Astrocyte (in vitro differentiated cells and primary cell): ENCODE results near the gene CROCC. TPM values are rescaled to one million over a fixed set of nuclear protein-coding genes. Genes with fewer than 3 reads are reported as not detected.

Source experiments
- DNase-seq: peaks from one replicate; pipeline ENCODE4 v3.0.0-alpha.2; 2010; ENCODE audit warnings: low read depth
- FAIRE-seq: peaks from 2 replicates; lab custom pipeline; 2011; peaks lifted over from hg19 to GRCh38; lab: Jason Lieb, UNC
- H2AFZ ChIP-seq: 2 replicates; pipeline ENCODE4 v1.6.0; 2012; ENCODE audit warnings: low read depth, low read length, inconsistent platforms
- H3K27ac ChIP-seq: 2 replicates; pipeline ENCODE4 v1.5.1; 2011; ENCODE audit warnings: low read depth, low read length, inconsistent platforms
- H3K27me3 ChIP-seq: 2 replicates; pipeline ENCODE4 v1.6.0; 2011; ENCODE audit warnings: low read length, inconsistent platforms; ENCODE audit not compliant: insufficient read depth
- H3K36me3 ChIP-seq: 2 replicates; pipeline ENCODE4 v1.5.1; 2011; ENCODE audit warnings: low read length, inconsistent platforms; ENCODE audit not compliant: insufficient read depth
- H3K4me1 ChIP-seq: 2 replicates; pipeline ENCODE4 v1.5.1; 2011; ENCODE audit warnings: low read length, inconsistent platforms; ENCODE audit not compliant: insufficient read depth
- H3K4me2 ChIP-seq: 2 replicates; pipeline ENCODE4 v1.6.0; 2012; ENCODE audit warnings: low read length, inconsistent platforms
- H3K4me3 ChIP-seq: 2 replicates; pipeline ENCODE4 v1.5.1; 2011; ENCODE audit warnings: low read depth, mild to moderate bottlenecking, low read length, inconsistent platforms; ENCODE audit not compliant: insufficient read depth
- H3K79me2 ChIP-seq: 2 replicates; pipeline ENCODE4 v1.6.0; 2012; ENCODE audit warnings: mild to moderate bottlenecking, low read length, inconsistent platforms; ENCODE audit not compliant: insufficient read depth
- H3K9ac ChIP-seq: 2 replicates; pipeline ENCODE4 v1.6.0; 2012; ENCODE audit warnings: mild to moderate bottlenecking, low read length, inconsistent platforms
- H3K9me3 ChIP-seq: 2 replicates; pipeline ENCODE4 v1.5.1; 2012; ENCODE audit warnings: low read depth, mild to moderate bottlenecking, low read length, inconsistent platforms; ENCODE audit not compliant: insufficient read depth
- H4K20me1 ChIP-seq: 2 replicates; pipeline ENCODE4 v1.6.0; 2012; ENCODE audit warnings: low read length, inconsistent platforms; ENCODE audit not compliant: insufficient read depth
- H3K27ac Mint-ChIP-seq: one replicate; pipeline ENCODE4 v1.8.0; 2021; ENCODE audit warnings: mild to moderate bottlenecking, mixed read lengths; ENCODE audit not compliant: unreplicated experiment
- H3K27me3 Mint-ChIP-seq: one replicate; pipeline ENCODE4 v1.8.0; 2021; ENCODE audit warnings: low read depth, mixed read lengths; ENCODE audit not compliant: unreplicated experiment
- H3K36me3 Mint-ChIP-seq: one replicate; pipeline ENCODE4 v1.8.0; 2021; ENCODE audit warnings: low read depth, mixed read lengths; ENCODE audit not compliant: unreplicated experiment
- H3K4me1 Mint-ChIP-seq: one replicate; pipeline ENCODE4 v1.8.0; 2021; ENCODE audit warnings: low read depth, mixed read lengths; ENCODE audit not compliant: unreplicated experiment
- H3K4me3 Mint-ChIP-seq: one replicate; pipeline ENCODE4 v1.8.0; 2021; ENCODE audit warnings: mild to moderate bottlenecking, moderate library complexity, mixed read lengths; ENCODE audit not compliant: unreplicated experiment
- H3K9me3 Mint-ChIP-seq: one replicate; pipeline ENCODE4 v1.8.0; 2021; ENCODE audit warnings: mild to moderate bottlenecking, mixed read lengths; ENCODE audit not compliant: unreplicated experiment
- CTCF ChIP-seq: IDR thresholded peaks from 2 replicates; pipeline ENCODE4 v1.5.1; 2011; ENCODE audit warnings: low read depth, mild to moderate bottlenecking, inconsistent platforms, low read length, moderate library complexity; ENCODE audit not compliant: insufficient read depth
- EZH2 ChIP-seq: IDR thresholded peaks from 2 replicates; pipeline ENCODE4 v1.6.1; 2012; ENCODE audit warnings: mild to moderate bottlenecking, low read length, inconsistent platforms; ENCODE audit not compliant: insufficient read depth
- total RNA-seq: library from RNA; stranded (reverse); gene quantifications from 2 replicates; pipeline ENCODE4 v1.2.1, GENCODE V29; 2021

Gene CROCC
- total RNA-seq, 1 donor from 2014 or later, result 12.1 TPM

DNA sequence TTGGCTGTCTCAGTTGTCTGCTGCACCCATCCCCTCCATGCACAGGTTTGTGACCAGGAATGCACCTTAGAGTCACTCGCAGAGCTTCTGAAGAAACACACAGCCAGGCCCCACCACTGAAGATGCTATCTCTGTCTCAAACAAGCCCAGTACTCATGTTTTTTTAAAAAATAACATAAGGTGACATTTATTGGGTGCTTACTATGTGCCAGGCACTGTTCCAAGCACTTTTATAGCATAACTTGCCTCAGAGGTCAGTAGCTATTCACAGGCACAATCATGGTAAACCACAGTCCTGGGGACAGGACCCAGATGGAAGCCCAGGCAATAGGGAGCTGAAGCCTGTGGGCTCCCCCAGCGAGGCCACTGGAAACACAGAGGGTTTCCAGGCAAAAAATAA lies 98.8 kb downstream of the CROCC start:
- peaks cover 22% of the 10 kb centered on the region for H3K36me3 Mint-ChIP-seq
- no peak for TF ChIP-seq CTCF
- no peak for TF ChIP-seq EZH2

DNA sequence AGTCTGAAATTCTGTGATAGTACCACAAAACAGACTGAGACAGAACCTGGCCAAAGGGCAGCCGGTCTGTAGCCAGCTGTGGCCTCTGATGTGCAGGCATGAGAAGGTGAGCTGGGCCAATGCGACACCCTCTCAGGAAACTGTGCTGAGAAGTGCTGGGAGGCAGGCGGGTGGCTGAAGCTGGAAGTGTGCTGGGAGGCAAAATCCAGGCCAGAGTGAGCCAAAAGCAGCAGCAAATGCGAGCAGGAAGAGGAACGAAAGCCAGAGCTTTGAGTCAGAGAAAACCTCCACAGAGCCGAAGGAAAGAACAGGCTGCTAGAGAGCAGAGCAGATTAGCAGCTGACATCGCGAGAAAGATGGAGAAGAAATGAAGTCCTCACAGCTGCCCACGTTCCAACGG lies 100.2 kb downstream of the CROCC start:
- Mint-ChIP-seq H3K4me3 (no peak overlapping the region), H3K9me3 (no peaks in the 10 kb centered on the region), H3K36me3 (peaks cover 23% of the 10 kb centered on the region), H3K4me1 (peaks cover 4% of the 10 kb centered on the region), H3K27ac (peak overlapping the region; percentile 34), H3K27me3 (no peaks in the 10 kb centered on the region)
- Histone ChIP-seq H4K20me1 (peaks cover 11% of the 10 kb centered on the region), H3K79me2 (no peaks in the 10 kb centered on the region), H3K27me3 (no peaks in the 10 kb centered on the region), H2AFZ (no peak overlapping the region), H3K36me3 (peaks cover 48% of the 10 kb centered on the region), H3K9ac (no peak overlapping the region), H3K4me3 (no peak overlapping the region), H3K4me1 (no peaks in the 10 kb centered on the region), H3K9me3 (no peaks in the 10 kb centered on the region), H3K27ac (no peak overlapping the region), H3K4me2 (no peak overlapping the region)
- no peak for TF ChIP-seq CTCF
- TF ChIP-seq EZH2, result no peak
- FAIRE-seq (no peak), DNase-seq (no peak)

More for the DNA sequence above, 98.8 kb downstream of the CROCC start:
- no peak for DNase-seq
- Histone ChIP-seq H3K9ac (no peak overlapping the region), H4K20me1 (peaks cover 11% of the 10 kb centered on the region), H2AFZ (no peak overlapping the region), H3K4me3 (no peak overlapping the region), H3K27ac (no peak overlapping the region), H3K4me2 (no peak overlapping the region), H3K36me3 (peaks cover 44% of the 10 kb centered on the region), H3K79me2 (no peaks in the 10 kb centered on the region), H3K4me1 (peaks cover 8% of the 10 kb centered on the region), H3K9me3 (no peaks in the 10 kb centered on the region), H3K27me3 (no peaks in the 10 kb centered on the region)
- FAIRE-seq, result no peak
- no peaks in the 10 kb centered on the region for H3K27me3 Mint-ChIP-seq
- H3K4me3 Mint-ChIP-seq, result no peak overlapping the region
- H3K27ac Mint-ChIP-seq, result no peak overlapping the region
- no peaks in the 10 kb centered on the region for H3K9me3 Mint-ChIP-seq
- H3K4me1 Mint-ChIP-seq, result peaks cover 11% of the 10 kb centered on the region

Other genes with a start within 250 kb of the CROCC start
- 1,356 and 1,553 TPM in 2 replicates for gene RNU1-4, start 181.4 kb upstream of the CROCC start, total RNA-seq
- gene RNU1-2, start 26.0 kb upstream of the CROCC start, total RNA-seq, result 1,356 and 1,553 TPM in 2 replicates
- 121 and 132 TPM in 2 replicates for gene MFAP2, start 58.7 kb downstream of the CROCC start, total RNA-seq
- 67.8 and 76.5 TPM in 2 replicates for gene ATP13A2, start 90.0 kb downstream of the CROCC start, total RNA-seq
- gene SDHB, start 132.1 kb downstream of the CROCC start, total RNA-seq, result 83.0 and 84.9 TPM in 2 replicates
- 0.43 and 0.48 TPM in 2 replicates for gene PADI2, start 197.5 kb downstream of the CROCC start, total RNA-seq